Measurements from ENCODE around the gene HERC3. TPM values are rescaled to one million over a fixed set of nuclear protein-coding genes. Genes with fewer than 3 reads are reported as not detected.

Gene HERC3
- total and polyA plus RNA-seq, 4 donors = 5.1 to 22.1 (median 10.0) TPM

DNA sequence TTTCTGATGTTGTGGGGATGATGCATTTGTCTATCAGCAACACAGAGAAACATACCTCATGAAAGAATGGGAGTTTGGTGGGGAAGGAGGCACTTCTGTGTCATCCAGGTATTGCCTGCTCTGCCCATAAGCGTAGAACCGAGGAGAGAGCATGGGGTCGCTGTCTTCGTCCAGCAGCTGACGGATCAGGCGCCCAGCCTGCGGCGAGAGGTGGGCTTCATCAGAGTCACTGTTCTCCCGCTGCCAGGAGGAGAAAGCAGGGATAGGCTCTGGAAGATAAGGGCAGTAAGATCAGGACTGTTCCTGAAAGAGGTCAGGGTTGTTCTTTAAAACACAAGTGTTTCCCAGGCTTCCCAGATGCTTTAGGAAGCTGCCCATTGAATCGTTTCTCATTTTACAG, 158.1 kb downstream of the HERC3 start:
- TF ChIP-seq FOXA2 (IDR thresholded peaks at IDR 0.05) = no peak
- no peak for TF ChIP-seq ZBTB33 (IDR thresholded peaks at IDR 0.05)
- no peak for TF ChIP-seq GABPA (IDR thresholded peaks at IDR 0.05 in 1 of 2, conservative IDR thresholded peaks at IDR 0.05 in 1 of 2)
- no peak for TF ChIP-seq NR2F2 (IDR thresholded peaks at IDR 0.05)
- TF ChIP-seq YY1 (IDR thresholded peaks at IDR 0.05) = no peak
- TF ChIP-seq, protein P1, sequence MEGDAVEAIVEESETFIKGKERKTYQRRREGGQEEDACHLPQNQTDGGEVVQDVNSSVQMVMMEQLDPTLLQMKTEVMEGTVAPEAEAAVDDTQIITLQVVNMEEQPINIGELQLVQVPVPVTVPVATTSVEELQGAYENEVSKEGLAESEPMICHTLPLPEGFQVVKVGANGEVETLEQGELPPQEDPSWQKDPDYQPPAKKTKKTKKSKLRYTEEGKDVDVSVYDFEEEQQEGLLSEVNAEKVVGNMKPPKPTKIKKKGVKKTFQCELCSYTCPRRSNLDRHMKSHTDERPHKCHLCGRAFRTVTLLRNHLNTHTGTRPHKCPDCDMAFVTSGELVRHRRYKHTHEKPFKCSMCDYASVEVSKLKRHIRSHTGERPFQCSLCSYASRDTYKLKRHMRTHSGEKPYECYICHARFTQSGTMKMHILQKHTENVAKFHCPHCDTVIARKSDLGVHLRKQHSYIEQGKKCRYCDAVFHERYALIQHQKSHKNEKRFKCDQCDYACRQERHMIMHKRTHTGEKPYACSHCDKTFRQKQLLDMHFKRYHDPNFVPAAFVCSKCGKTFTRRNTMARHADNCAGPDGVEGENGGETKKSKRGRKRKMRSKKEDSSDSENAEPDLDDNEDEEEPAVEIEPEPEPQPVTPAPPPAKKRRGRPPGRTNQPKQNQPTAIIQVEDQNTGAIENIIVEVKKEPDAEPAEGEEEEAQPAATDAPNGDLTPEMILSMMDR (IDR thresholded peaks at IDR 0.05; ENCODE audit: low read depth, low read length, missing input control) = no peak
- no peak for TF ChIP-seq ATF3 (IDR thresholded peaks at IDR 0.05)
- no peak for TF ChIP-seq SP1 (IDR thresholded peaks at IDR 0.05)
- Histone ChIP-seq H3K4me3 (ENCODE audit: low read depth in 1 of 3, low read length in 3 of 3) (no peak overlapping the region), H3K36me3 (ENCODE audit: control insufficient read depth in 4 of 4, insufficient read depth in 3 of 4, low read depth in 1 of 4, low read length in 3 of 4) (peaks cover 0 to 20% (median 15%) of the 10 kb centered on the region in 4 donors), H3K9me3 (ENCODE audit: control insufficient read depth in 4 of 4, low read length in 3 of 4) (no peaks in the 10 kb centered on the region), H3K9ac (ENCODE audit: low read depth in 1 of 2, low read length in 2 of 2) (no peak overlapping the region), H3K27ac (ENCODE audit: low read depth in 1 of 2, low read length in 2 of 2) (no peak overlapping the region), H3K27me3 (ENCODE audit: control insufficient read depth in 4 of 4, insufficient read depth in 4 of 4, low read length in 3 of 4) (no peaks in the 10 kb centered on the region), H3K4me1 (ENCODE audit: control insufficient read depth in 4 of 4, insufficient read depth in 4 of 4, low read length in 3 of 4) (peaks cover 2 to 56% (median 39%) of the 10 kb centered on the region in 4 donors)
- WGBS = 92% methylated on average over 10 of the region's 10 CpGs
- no peak for DNase-seq (ENCODE audit: low spot score)

GRCh38 chr4:88751258-88752075, 159.2 kb downstream of the HERC3 start:
- Histone ChIP-seq H3K4me3 (ENCODE audit: low read depth in 1 of 3, low read length in 3 of 3) (no peak overlapping the region), H3K36me3 (ENCODE audit: control insufficient read depth in 4 of 4, insufficient read depth in 3 of 4, low read depth in 1 of 4, low read length in 3 of 4) (peaks cover 0 to 20% (median 15%) of the 10 kb centered on the region in 4 donors), H3K27me3 (ENCODE audit: control insufficient read depth in 4 of 4, insufficient read depth in 4 of 4, low read length in 3 of 4) (no peaks in the 10 kb centered on the region), H3K9ac (ENCODE audit: low read depth in 1 of 2, low read length in 2 of 2) (peak overlapping the region in 1 of 2 donors; percentile 72), H3K9me3 (ENCODE audit: control insufficient read depth in 4 of 4, low read length in 3 of 4) (no peaks in the 10 kb centered on the region), H3K4me1 (ENCODE audit: control insufficient read depth in 4 of 4, insufficient read depth in 4 of 4, low read length in 3 of 4) (peaks cover 2 to 51% (median 36%) of the 10 kb centered on the region in 4 donors), H3K27ac (ENCODE audit: low read depth in 1 of 2, low read length in 2 of 2) (peak overlapping the region in 1 of 2 donors; percentile 86)
- no peak for DNase-seq (ENCODE audit: low spot score)
- WGBS = 71% methylated on average over 7 of the region's 7 CpGs
- TF ChIP-seq GABPA (IDR thresholded peaks at IDR 0.05 in 1 of 2, conservative IDR thresholded peaks at IDR 0.05 in 1 of 2) (no peak), EGR1 (IDR thresholded peaks at IDR 0.05; ENCODE audit: low read depth in 2 of 2) (no peak), NR2F2 (IDR thresholded peaks at IDR 0.05) (no peak), FOXA1 (IDR thresholded peaks at IDR 0.05) (no peak)

DNA sequence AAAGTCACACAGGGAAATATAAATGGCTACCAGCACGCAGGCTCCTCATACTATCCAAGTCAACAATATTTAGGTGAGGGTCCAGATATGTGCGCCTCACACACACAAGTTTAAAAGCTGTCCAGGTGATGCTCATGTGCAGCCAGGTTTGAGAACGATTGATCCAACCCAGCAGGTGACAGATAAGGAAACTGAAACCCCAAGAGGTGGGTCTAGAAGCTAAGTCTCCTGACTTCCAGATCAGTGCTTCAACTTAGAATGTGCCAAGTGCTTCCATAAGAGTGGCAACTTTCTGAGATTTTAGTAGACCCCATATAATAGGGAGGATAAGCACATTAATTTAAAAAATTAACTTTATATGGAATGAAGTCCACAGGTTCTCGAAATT, 159.8 kb downstream of the HERC3 start:
- no peak overlapping the region for H3K4me3 ChIP-seq (ENCODE audit: low read depth in 1 of 3, low read length in 3 of 3)
- no peaks in the 10 kb centered on the region for H3K9me3 ChIP-seq (ENCODE audit: control insufficient read depth in 4 of 4, low read length in 3 of 4)
- 36% methylated on average over 4 of the region's 4 CpGs for WGBS
- TF ChIP-seq, protein P2, sequence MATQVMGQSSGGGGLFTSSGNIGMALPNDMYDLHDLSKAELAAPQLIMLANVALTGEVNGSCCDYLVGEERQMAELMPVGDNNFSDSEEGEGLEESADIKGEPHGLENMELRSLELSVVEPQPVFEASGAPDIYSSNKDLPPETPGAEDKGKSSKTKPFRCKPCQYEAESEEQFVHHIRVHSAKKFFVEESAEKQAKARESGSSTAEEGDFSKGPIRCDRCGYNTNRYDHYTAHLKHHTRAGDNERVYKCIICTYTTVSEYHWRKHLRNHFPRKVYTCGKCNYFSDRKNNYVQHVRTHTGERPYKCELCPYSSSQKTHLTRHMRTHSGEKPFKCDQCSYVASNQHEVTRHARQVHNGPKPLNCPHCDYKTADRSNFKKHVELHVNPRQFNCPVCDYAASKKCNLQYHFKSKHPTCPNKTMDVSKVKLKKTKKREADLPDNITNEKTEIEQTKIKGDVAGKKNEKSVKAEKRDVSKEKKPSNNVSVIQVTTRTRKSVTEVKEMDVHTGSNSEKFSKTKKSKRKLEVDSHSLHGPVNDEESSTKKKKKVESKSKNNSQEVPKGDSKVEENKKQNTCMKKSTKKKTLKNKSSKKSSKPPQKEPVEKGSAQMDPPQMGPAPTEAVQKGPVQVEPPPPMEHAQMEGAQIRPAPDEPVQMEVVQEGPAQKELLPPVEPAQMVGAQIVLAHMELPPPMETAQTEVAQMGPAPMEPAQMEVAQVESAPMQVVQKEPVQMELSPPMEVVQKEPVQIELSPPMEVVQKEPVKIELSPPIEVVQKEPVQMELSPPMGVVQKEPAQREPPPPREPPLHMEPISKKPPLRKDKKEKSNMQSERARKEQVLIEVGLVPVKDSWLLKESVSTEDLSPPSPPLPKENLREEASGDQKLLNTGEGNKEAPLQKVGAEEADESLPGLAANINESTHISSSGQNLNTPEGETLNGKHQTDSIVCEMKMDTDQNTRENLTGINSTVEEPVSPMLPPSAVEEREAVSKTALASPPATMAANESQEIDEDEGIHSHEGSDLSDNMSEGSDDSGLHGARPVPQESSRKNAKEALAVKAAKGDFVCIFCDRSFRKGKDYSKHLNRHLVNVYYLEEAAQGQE (IDR thresholded peaks at IDR 0.05) = no peak
- TF ChIP-seq FOXA2 (IDR thresholded peaks at IDR 0.05) (no peak), TAF1 (conservative IDR thresholded peaks at IDR 0.05) (no peak), GABPA (IDR thresholded peaks at IDR 0.05 in 1 of 2, conservative IDR thresholded peaks at IDR 0.05 in 1 of 2) (no peak), SP1 (IDR thresholded peaks at IDR 0.05) (no peak), JUND (IDR thresholded peaks at IDR 0.05) (no peak)
- peak overlapping the region in 1 of 2 donors; percentile 72 for H3K9ac ChIP-seq (ENCODE audit: low read depth in 1 of 2, low read length in 2 of 2)
- peak overlapping the region; percentile 71 to 86 for H3K27ac ChIP-seq (ENCODE audit: low read depth in 1 of 2, low read length in 2 of 2)
- no peaks in the 10 kb centered on the region for H3K27me3 ChIP-seq (ENCODE audit: control insufficient read depth in 4 of 4, insufficient read depth in 4 of 4, low read length in 3 of 4)
- peaks cover 0 to 20% (median 15%) of the 10 kb centered on the region in 4 donors for H3K36me3 ChIP-seq (ENCODE audit: control insufficient read depth in 4 of 4, insufficient read depth in 3 of 4, low read depth in 1 of 4, low read length in 3 of 4)
- H3K4me1 ChIP-seq (ENCODE audit: control insufficient read depth in 4 of 4, insufficient read depth in 4 of 4, low read length in 3 of 4) = peaks cover 2 to 48% (median 36%) of the 10 kb centered on the region in 4 donors
- no peak for DNase-seq (ENCODE audit: low spot score)

Measured in liver (tissue), 9 donors.